ENCODE results near the gene WDCP. TPM values are rescaled to one million over a fixed set of nuclear protein-coding genes. Genes with fewer than 3 reads are reported as not detected.

WDCP gene
- total RNA-seq, 1 experiment from 2014 or later, result 5.6 TPM

DNA sequence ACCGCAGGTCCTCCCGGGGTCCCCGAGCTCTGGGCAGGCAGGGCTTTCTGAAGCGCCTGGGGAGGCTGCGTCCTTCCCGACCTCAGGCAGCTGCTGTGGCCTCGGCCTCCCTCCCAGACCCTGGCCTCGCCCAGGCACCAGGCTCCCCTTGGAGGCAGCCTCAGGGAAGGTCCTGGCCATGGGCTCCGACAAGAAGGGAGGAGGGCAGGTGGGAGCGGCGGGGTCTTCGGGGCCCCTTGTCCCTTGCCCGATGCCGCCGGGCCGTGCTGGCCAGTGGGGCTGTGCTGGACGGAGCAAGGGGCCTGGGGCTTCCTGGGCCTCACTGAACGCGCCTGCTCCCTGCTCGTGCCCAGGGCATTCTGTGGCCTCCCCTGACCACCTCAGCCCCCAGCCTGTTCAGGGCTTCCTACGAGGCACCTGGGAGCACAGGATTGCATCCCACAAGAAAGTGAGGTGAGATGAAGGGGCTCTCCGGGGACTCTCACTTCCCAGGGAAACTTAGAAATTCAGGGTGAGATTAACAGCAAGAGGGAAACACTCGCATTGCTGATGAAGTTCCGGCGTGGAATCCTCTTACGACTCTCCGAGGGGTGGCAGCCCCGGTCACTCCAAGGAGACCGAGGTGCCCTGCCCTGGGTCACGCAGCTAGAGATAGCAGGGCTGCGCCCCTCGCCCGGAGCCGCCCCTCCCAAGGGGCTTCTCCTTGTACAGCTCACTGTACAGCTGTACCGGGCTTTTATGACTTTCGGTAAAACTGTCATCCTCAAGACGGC is 36.5 kb downstream of the WDCP start:
- no TSS peak for BruUV-seq (replicated peaks)
- H3K9ac ChIP-seq (ENCODE audit: low read length), result no peak overlapping the region
- no peaks in the 10 kb centered on the region for H3K27me3 ChIP-seq (ENCODE audit: low read length)
- no peak overlapping the region for H3K27ac ChIP-seq (ENCODE audit: low read length)
- no peaks in the 10 kb centered on the region for H3K36me3 ChIP-seq (ENCODE audit: low read depth, low read length)
- ATAC-seq (no peak), DNase-seq (no peak)
- ChIA-PET CTCF (no interaction called here), POLR2A (ENCODE audit: unreplicated experiment) (no interaction called here)
- TF ChIP-seq EZH2phosphoT487 (IDR thresholded peaks at IDR 0.05; ENCODE audit: borderline replicate concordance, low read length), result no peak
- no peak for TF ChIP-seq EZH2 (IDR thresholded peaks at IDR 0.05; ENCODE audit: low read length, unreplicated experiment)
- H3F3A ChIP-seq (ENCODE audit: low read length, unreplicated experiment), result no peaks in the 10 kb centered on the region
- peaks cover 24% of the 10 kb centered on the region for H3K4me1 ChIP-seq (ENCODE audit: insufficient read depth, low read length)
- H3K4me3 ChIP-seq (ENCODE audit: low read length), result no peak overlapping the region
- H4K20me1 ChIP-seq (ENCODE audit: low read length), result no peaks in the 10 kb centered on the region
- H3K4me2 ChIP-seq (ENCODE audit: low read length), result no peak overlapping the region
- no peaks in the 10 kb centered on the region for H3K9me2 ChIP-seq (replicated peaks; ENCODE audit: low read length)
- H3K9me3 ChIP-seq (ENCODE audit: low read length), result no peaks in the 10 kb centered on the region
- no peak overlapping the region for H2AFZ ChIP-seq (ENCODE audit: low read length)
- intact Hi-C loops (cut with micrococcal nuclease), result no loop called here
- no peaks in the 10 kb centered on the region for H3K79me2 ChIP-seq (ENCODE audit: low read length)

DNA sequence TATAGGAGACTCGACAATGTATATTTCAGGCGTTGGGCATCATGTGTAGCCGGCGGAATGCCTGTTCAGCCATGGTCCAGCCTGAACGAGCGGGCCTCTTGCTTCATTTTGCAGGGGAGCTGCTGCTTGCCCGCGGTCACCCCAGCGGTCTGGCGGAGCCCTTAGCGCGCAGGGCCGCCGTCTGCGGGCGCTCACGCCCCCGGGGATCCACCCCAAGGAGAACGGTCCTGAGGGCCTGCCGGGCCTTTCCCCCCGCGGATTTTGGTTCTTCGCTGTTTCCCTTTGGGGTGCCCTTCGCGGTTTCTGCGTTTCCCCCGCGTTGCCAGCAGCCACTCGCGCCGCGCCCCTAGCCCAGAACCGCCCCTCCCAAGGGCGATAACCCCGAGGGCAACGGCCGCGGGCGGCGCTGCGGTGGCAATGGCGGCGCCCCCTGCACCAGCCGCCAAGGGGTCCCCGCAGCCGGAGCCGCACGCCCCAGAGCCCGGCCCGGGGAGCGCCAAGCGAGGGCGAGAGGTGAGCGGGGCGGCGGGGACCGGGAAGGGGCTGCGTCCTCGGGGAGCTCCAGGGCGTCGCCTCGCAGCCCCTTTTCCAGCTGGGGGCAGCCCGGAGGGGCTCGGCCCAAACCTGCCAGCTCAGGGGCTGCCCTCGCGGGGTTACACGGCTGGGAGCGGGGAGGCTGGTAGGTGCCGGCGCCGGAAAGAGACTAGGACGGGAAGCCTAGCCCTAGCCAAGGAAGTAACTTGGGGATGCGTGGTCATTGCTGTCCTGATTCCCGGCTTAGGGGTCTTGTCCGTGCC is 37.3 kb downstream of the WDCP start, which contains the start of gene MFSD2B:
Gene MFSD2B, plus strand, starts transcription at position 406 of the 797 bp plus-strand sequence. Its CDS starts 12 bp downstream, at position 418.
- Histone ChIP-seq H3K9ac (ENCODE audit: low read length) (no peak within 1 kb of the TSS), H3K4me3 (ENCODE audit: low read length) (no peak within 1 kb of the TSS), H3K27ac (ENCODE audit: low read length) (no peak within 1 kb of the TSS), H3K4me2 (ENCODE audit: low read length) (no peak within 1 kb of the TSS), H3K9me3 (ENCODE audit: low read length) (no peaks in the 10 kb centered on the region), H3K4me1 (ENCODE audit: insufficient read depth, low read length) (peaks cover 17% of the 10 kb centered on the region), H3K9me2 (replicated peaks; ENCODE audit: low read length) (no peaks in the 10 kb centered on the region), H3K36me3 (ENCODE audit: low read depth, low read length) (no peaks in the 10 kb centered on the region), H3F3A (ENCODE audit: low read length, unreplicated experiment) (no peaks in the 10 kb centered on the region), H4K20me1 (ENCODE audit: low read length) (no peaks in the 10 kb centered on the region), H3K79me2 (ENCODE audit: low read length) (no peaks in the 10 kb centered on the region), H2AFZ (ENCODE audit: low read length) (no peak within 1 kb of the TSS), H3K27me3 (ENCODE audit: low read length) (no peaks in the 10 kb centered on the region)
- DNase-seq (no peak), ATAC-seq (no peak)
- CTCF ChIA-PET, result no interaction called here
- TF ChIP-seq EZH2phosphoT487 (IDR thresholded peaks at IDR 0.05; ENCODE audit: borderline replicate concordance, low read length), result no peak
- no peak for TF ChIP-seq EZH2 (IDR thresholded peaks at IDR 0.05; ENCODE audit: low read length, unreplicated experiment)
- TF ChIP-seq, protein P1, sequence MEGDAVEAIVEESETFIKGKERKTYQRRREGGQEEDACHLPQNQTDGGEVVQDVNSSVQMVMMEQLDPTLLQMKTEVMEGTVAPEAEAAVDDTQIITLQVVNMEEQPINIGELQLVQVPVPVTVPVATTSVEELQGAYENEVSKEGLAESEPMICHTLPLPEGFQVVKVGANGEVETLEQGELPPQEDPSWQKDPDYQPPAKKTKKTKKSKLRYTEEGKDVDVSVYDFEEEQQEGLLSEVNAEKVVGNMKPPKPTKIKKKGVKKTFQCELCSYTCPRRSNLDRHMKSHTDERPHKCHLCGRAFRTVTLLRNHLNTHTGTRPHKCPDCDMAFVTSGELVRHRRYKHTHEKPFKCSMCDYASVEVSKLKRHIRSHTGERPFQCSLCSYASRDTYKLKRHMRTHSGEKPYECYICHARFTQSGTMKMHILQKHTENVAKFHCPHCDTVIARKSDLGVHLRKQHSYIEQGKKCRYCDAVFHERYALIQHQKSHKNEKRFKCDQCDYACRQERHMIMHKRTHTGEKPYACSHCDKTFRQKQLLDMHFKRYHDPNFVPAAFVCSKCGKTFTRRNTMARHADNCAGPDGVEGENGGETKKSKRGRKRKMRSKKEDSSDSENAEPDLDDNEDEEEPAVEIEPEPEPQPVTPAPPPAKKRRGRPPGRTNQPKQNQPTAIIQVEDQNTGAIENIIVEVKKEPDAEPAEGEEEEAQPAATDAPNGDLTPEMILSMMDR (conservative IDR thresholded peaks at IDR 0.05; ENCODE audit: low read depth, low read length), result no peak
- intact Hi-C loops (cut with micrococcal nuclease), result no loop called here
- BruUV-seq (replicated peaks), result no TSS peak
- POLR2A ChIA-PET (ENCODE audit: unreplicated experiment), result no interaction called here

- Histone ChIP-seq H3K4me3 (ENCODE audit: low read length) (no peak overlapping the region), H3K9me3 (ENCODE audit: low read length) (no peaks in the 10 kb centered on the region), H3K4me1 (ENCODE audit: insufficient read depth, low read length) (peaks cover 12% of the 10 kb centered on the region), H3K9me2 (replicated peaks; ENCODE audit: low read length) (no peaks in the 10 kb centered on the region), H3K9ac (ENCODE audit: low read length) (no peak overlapping the region), H3K4me2 (ENCODE audit: low read length) (no peak overlapping the region), H2AFZ (ENCODE audit: low read length) (no peak overlapping the region), H3K27ac (ENCODE audit: low read length) (no peak overlapping the region), H3K36me3 (ENCODE audit: low read depth, low read length) (no peaks in the 10 kb centered on the region), H3K79me2 (ENCODE audit: low read length) (no peaks in the 10 kb centered on the region), H3K27me3 (ENCODE audit: low read length) (no peaks in the 10 kb centered on the region), H4K20me1 (ENCODE audit: low read length) (no peaks in the 10 kb centered on the region), H3F3A (ENCODE audit: low read length, unreplicated experiment) (no peaks in the 10 kb centered on the region)
- ATAC-seq (no peak), DNase-seq (no peak)
- intact Hi-C loops (cut with micrococcal nuclease), result no loop called here
- TF ChIP-seq EZH2phosphoT487 (IDR thresholded peaks at IDR 0.05; ENCODE audit: borderline replicate concordance, low read length) (no peak), EZH2 (IDR thresholded peaks at IDR 0.05; ENCODE audit: low read length, unreplicated experiment) (no peak)
- TF ChIP-seq, protein P1 (conservative IDR thresholded peaks at IDR 0.05; ENCODE audit: low read depth, low read length), result no peak
- ChIA-PET POLR2A (ENCODE audit: unreplicated experiment) (no interaction called here), CTCF (no interaction called here)
- BruUV-seq (replicated peaks), result no TSS peak
Observed at GRCh38 chr2:24009367-24009679, 37.9 kb downstream of the WDCP start.
